Fibroblast of skin of left quadriceps (primary cell): ENCODE data around the gene CD86.

Source experiments
- DNase-seq, 2 experiments: peaks; one replicate each; pipeline ENCODE4 v3.0.0-alpha.2; 2013; ENCODE audit warnings: low read depth in 2 of 2

Gene CD86

GRCh38 chr3:122092460-122093165 lies 37.5 kb downstream of the CD86 start:
- DNase-seq = no peak

- no peak for DNase-seq
Observed at GRCh38 chr3:122094125-122094524, 39.0 kb downstream of the CD86 start.

- DNase-seq = no peak
Observed at GRCh38 chr3:122094693-122095092, 39.5 kb downstream of the CD86 start.

GRCh38 chr3:122097141-122097540 lies 42.0 kb downstream of the CD86 start:
- no peak for DNase-seq

GRCh38 chr3:122098611-122099010 lies 43.4 kb downstream of the CD86 start:
- DNase-seq = no peak

GRCh38 chr3:122099255-122099654 lies 44.1 kb downstream of the CD86 start:
- no peak for DNase-seq

GRCh38 chr3:122100083-122100482 lies 44.9 kb downstream of the CD86 start:
- no peak for DNase-seq

GRCh38 chr3:122100591-122101463 lies 45.7 kb downstream of the CD86 start:
- DNase-seq = no peak

- peak; percentile 2 to 4 for DNase-seq
Observed at GRCh38 chr3:122101646-122102045, 46.5 kb downstream of the CD86 start.

GRCh38 chr3:122102191-122102935 lies 47.2 kb downstream of the CD86 start:
- no peak for DNase-seq

GRCh38 chr3:122103821-122104514 lies 48.8 kb downstream of the CD86 start:
- no peak for DNase-seq

- no peak for DNase-seq
Observed at GRCh38 chr3:122104515-122105194, 49.5 kb downstream of the CD86 start.

- DNase-seq = no peak
Observed at GRCh38 chr3:122105626-122106025, 50.5 kb downstream of the CD86 start.

- DNase-seq = no peak
Observed at GRCh38 chr3:122107171-122107570, 52.0 kb downstream of the CD86 start.

GRCh38 chr3:122111974-122112373 lies 56.8 kb downstream of the CD86 start:
- DNase-seq = no peak

- DNase-seq = no peak
Observed at GRCh38 chr3:122112754-122113153, 57.6 kb downstream of the CD86 start.

- no peak for DNase-seq
Observed at GRCh38 chr3:122123850-122124249, 68.7 kb downstream of the CD86 start.

- DNase-seq = no peak
Observed at GRCh38 chr3:122132949-122133540, 77.9 kb downstream of the CD86 start.

- no peak for DNase-seq
Observed at GRCh38 chr3:122146466-122146865, 91.3 kb downstream of the CD86 start.

- no peak for DNase-seq
Observed at GRCh38 chr3:122148941-122149627, 93.9 kb downstream of the CD86 start.
